Colonic mucosa (tissue), 4 donors: ENCODE data around the gene FSD2. TPM values are rescaled to one million over a fixed set of nuclear protein-coding genes. Genes with fewer than 3 reads are reported as not detected.

Source experiments
- DNase-seq: peaks from one replicate; pipeline ENCODE4 v3.0.0-alpha.2; 2020
- H3K27ac ChIP-seq: fragments of 200-600 bp; one replicate; pipeline ENCODE4 v1.8.0; 2021
- H3K27me3 ChIP-seq: fragments of 200-600 bp; one replicate; pipeline ENCODE4 v1.8.0; 2021
- H3K36me3 ChIP-seq: fragments of 200-600 bp; one replicate; pipeline ENCODE4 v1.8.0; 2021
- H3K4me1 ChIP-seq: fragments of 200-600 bp; one replicate; pipeline ENCODE4 v1.8.0; 2021; ENCODE audit warnings: mild to moderate bottlenecking
- H3K4me3 ChIP-seq: fragments of 200-600 bp; one replicate; pipeline ENCODE4 v1.8.0; 2021
- H3K9ac ChIP-seq, 2 donors: one replicate each; pipeline ENCODE4 v1.7.0; 2013; ENCODE audit warnings: control low read depth in 2 of 2, low read depth in 2 of 2, low read length in 2 of 2
- H3K9me3 ChIP-seq: fragments of 200-600 bp; one replicate; pipeline ENCODE4 v1.8.0; 2021
- intact Hi-C: fragments of 100-400 bp; cut with DNase I; formaldehyde crosslinking; loops from one replicate; pipeline ENCODE4 v1.14.1; 2022
- total RNA-seq, 2 donors: library from RNA; stranded (reverse); fragmentation: NEBNext Ultra II Directional in 1 of 2; extraction: Animal tissue kit (Norgen Biotek cat#: 25700) in 1 of 2; gene quantifications; one replicate each; pipeline ENCODE4 v1.2.1, GENCODE V29; 2021
- TF ChIP-seq, protein P1 (sequence below): fragments of 200-600 bp; IDR thresholded peaks from one replicate; pipeline ENCODE4 v1.8.0; 2022; ENCODE audit warnings: antibody characterized with exemption, mild to moderate bottlenecking
- donor health status: healthy.
- donor health status: DM: no; HTN: no; CAD: no.
- donor health status: DM: no; HTN: no; CAD: no.

FSD2 gene
- total RNA-seq, 2 donors from 2014 or later = not detected

GRCh38 chr15:82804575-82804949, 1.3 kb downstream of the FSD2 start:
- TF ChIP-seq, protein P1, sequence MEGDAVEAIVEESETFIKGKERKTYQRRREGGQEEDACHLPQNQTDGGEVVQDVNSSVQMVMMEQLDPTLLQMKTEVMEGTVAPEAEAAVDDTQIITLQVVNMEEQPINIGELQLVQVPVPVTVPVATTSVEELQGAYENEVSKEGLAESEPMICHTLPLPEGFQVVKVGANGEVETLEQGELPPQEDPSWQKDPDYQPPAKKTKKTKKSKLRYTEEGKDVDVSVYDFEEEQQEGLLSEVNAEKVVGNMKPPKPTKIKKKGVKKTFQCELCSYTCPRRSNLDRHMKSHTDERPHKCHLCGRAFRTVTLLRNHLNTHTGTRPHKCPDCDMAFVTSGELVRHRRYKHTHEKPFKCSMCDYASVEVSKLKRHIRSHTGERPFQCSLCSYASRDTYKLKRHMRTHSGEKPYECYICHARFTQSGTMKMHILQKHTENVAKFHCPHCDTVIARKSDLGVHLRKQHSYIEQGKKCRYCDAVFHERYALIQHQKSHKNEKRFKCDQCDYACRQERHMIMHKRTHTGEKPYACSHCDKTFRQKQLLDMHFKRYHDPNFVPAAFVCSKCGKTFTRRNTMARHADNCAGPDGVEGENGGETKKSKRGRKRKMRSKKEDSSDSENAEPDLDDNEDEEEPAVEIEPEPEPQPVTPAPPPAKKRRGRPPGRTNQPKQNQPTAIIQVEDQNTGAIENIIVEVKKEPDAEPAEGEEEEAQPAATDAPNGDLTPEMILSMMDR = no peak
- Histone ChIP-seq H3K4me3 (no peak overlapping the region), H3K9ac (no peak overlapping the region), H3K27ac (no peak overlapping the region), H3K4me1 (no peaks in the 10 kb centered on the region), H3K9me3 (no peaks in the 10 kb centered on the region), H3K27me3 (no peaks in the 10 kb centered on the region), H3K36me3 (no peaks in the 10 kb centered on the region)
- intact Hi-C loops = loop anchor here (5.0 to 10.0 kb wide), 2 partner anchors 52 to 260 kb away; partner anchors contain the start of gene RPS17
- DNase-seq = no peak

GRCh38 chr15:82803793-82804574, 1.9 kb downstream of the FSD2 start:
- Histone ChIP-seq H3K9ac (no peak overlapping the region), H3K36me3 (no peaks in the 10 kb centered on the region), H3K27ac (no peak overlapping the region), H3K9me3 (no peaks in the 10 kb centered on the region), H3K27me3 (no peaks in the 10 kb centered on the region), H3K4me1 (no peaks in the 10 kb centered on the region), H3K4me3 (no peak overlapping the region)
- no peak for DNase-seq
- TF ChIP-seq, protein P1 = no peak
- intact Hi-C loops = loop anchor here (5.0 to 10.0 kb wide), 2 partner anchors 52 to 259 kb away; partner anchors contain the start of gene RPS17

- Histone ChIP-seq H3K9ac (no peak overlapping the region), H3K27ac (no peak overlapping the region), H3K27me3 (no peaks in the 10 kb centered on the region), H3K4me3 (no peak overlapping the region), H3K36me3 (no peaks in the 10 kb centered on the region), H3K4me1 (no peaks in the 10 kb centered on the region), H3K9me3 (no peaks in the 10 kb centered on the region)
- no peak for DNase-seq
- TF ChIP-seq, protein P1 = no peak
- intact Hi-C loops = loop anchor here (5.0 to 10.0 kb wide), 2 partner anchors 50 to 258 kb away; partner anchors contain the start of gene RPS17
Measured at GRCh38 chr15:82802497-82802896, 3.4 kb downstream of the FSD2 start.

GRCh38 chr15:82799183-82799841, 6.6 kb downstream of the FSD2 start:
- no peaks in the 10 kb centered on the region for H3K36me3 ChIP-seq
- H3K27me3 ChIP-seq = no peaks in the 10 kb centered on the region
- no peaks in the 10 kb centered on the region for H3K9me3 ChIP-seq
- no peak overlapping the region for H3K9ac ChIP-seq
- intact Hi-C loops = no loop called here
- TF ChIP-seq, protein P1 = no peak
- no peak for DNase-seq
- no peaks in the 10 kb centered on the region for H3K4me1 ChIP-seq
- H3K27ac ChIP-seq = no peak overlapping the region
- no peak overlapping the region for H3K4me3 ChIP-seq

DNA sequence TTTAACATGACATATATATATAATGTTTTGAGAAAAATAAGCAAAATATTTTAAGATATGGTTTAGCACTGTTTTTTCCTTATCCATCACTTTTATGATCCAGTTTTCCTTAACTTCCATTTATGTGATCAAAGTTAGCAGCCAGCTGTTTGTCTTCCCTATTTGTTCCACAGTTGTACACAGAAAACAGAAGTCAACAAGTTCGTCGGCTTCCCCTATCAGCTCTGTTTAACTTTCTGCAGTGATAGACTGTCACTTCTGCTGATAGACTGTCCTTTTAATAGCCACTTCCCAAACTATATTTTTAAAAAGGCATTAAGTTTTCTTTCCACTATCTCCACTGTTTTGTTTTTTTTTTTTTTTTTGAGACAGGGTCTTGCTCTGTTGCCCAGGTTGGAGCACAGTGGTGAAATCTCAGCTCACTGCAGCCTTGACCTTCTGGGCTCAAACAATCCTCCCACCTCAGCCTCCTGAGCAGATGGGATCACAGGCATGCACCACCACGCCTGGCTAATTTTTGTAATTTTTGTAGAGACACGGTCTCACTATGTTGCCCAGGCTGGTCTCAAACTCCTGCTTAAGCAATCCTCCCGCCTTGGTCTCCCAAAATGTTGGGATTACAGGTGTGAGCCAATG, 7.2 kb downstream of the FSD2 start:
- intact Hi-C loops = no loop called here

More for the DNA sequence above, 7.2 kb downstream of the FSD2 start:
- Histone ChIP-seq H3K9me3 (no peaks in the 10 kb centered on the region), H3K4me1 (no peaks in the 10 kb centered on the region), H3K4me3 (no peak overlapping the region), H3K27ac (no peak overlapping the region), H3K36me3 (no peaks in the 10 kb centered on the region), H3K9ac (no peak overlapping the region), H3K27me3 (no peaks in the 10 kb centered on the region)
- DNase-seq = no peak
- TF ChIP-seq, protein P1 = no peak
